ENCODE measurements around the gene PLCD3. TPM values are rescaled to one million over a fixed set of nuclear protein-coding genes. Genes with fewer than 3 reads are reported as not detected.
A peak's percentile ranks its signal among the peaks of the same experiment; 100 is the strongest.

PLCD3 gene
- total and polyA plus RNA-seq, 2 of the 8 experiments (the other 6 are each of a cell fraction or from before 2014, with no cell fraction given): 26.5 to 48.1 TPM

GRCh38 chr17:45146890-45147580 lies 14.7 kb upstream of the PLCD3 start (continued):
- TF ChIP-seq, protein P1, sequence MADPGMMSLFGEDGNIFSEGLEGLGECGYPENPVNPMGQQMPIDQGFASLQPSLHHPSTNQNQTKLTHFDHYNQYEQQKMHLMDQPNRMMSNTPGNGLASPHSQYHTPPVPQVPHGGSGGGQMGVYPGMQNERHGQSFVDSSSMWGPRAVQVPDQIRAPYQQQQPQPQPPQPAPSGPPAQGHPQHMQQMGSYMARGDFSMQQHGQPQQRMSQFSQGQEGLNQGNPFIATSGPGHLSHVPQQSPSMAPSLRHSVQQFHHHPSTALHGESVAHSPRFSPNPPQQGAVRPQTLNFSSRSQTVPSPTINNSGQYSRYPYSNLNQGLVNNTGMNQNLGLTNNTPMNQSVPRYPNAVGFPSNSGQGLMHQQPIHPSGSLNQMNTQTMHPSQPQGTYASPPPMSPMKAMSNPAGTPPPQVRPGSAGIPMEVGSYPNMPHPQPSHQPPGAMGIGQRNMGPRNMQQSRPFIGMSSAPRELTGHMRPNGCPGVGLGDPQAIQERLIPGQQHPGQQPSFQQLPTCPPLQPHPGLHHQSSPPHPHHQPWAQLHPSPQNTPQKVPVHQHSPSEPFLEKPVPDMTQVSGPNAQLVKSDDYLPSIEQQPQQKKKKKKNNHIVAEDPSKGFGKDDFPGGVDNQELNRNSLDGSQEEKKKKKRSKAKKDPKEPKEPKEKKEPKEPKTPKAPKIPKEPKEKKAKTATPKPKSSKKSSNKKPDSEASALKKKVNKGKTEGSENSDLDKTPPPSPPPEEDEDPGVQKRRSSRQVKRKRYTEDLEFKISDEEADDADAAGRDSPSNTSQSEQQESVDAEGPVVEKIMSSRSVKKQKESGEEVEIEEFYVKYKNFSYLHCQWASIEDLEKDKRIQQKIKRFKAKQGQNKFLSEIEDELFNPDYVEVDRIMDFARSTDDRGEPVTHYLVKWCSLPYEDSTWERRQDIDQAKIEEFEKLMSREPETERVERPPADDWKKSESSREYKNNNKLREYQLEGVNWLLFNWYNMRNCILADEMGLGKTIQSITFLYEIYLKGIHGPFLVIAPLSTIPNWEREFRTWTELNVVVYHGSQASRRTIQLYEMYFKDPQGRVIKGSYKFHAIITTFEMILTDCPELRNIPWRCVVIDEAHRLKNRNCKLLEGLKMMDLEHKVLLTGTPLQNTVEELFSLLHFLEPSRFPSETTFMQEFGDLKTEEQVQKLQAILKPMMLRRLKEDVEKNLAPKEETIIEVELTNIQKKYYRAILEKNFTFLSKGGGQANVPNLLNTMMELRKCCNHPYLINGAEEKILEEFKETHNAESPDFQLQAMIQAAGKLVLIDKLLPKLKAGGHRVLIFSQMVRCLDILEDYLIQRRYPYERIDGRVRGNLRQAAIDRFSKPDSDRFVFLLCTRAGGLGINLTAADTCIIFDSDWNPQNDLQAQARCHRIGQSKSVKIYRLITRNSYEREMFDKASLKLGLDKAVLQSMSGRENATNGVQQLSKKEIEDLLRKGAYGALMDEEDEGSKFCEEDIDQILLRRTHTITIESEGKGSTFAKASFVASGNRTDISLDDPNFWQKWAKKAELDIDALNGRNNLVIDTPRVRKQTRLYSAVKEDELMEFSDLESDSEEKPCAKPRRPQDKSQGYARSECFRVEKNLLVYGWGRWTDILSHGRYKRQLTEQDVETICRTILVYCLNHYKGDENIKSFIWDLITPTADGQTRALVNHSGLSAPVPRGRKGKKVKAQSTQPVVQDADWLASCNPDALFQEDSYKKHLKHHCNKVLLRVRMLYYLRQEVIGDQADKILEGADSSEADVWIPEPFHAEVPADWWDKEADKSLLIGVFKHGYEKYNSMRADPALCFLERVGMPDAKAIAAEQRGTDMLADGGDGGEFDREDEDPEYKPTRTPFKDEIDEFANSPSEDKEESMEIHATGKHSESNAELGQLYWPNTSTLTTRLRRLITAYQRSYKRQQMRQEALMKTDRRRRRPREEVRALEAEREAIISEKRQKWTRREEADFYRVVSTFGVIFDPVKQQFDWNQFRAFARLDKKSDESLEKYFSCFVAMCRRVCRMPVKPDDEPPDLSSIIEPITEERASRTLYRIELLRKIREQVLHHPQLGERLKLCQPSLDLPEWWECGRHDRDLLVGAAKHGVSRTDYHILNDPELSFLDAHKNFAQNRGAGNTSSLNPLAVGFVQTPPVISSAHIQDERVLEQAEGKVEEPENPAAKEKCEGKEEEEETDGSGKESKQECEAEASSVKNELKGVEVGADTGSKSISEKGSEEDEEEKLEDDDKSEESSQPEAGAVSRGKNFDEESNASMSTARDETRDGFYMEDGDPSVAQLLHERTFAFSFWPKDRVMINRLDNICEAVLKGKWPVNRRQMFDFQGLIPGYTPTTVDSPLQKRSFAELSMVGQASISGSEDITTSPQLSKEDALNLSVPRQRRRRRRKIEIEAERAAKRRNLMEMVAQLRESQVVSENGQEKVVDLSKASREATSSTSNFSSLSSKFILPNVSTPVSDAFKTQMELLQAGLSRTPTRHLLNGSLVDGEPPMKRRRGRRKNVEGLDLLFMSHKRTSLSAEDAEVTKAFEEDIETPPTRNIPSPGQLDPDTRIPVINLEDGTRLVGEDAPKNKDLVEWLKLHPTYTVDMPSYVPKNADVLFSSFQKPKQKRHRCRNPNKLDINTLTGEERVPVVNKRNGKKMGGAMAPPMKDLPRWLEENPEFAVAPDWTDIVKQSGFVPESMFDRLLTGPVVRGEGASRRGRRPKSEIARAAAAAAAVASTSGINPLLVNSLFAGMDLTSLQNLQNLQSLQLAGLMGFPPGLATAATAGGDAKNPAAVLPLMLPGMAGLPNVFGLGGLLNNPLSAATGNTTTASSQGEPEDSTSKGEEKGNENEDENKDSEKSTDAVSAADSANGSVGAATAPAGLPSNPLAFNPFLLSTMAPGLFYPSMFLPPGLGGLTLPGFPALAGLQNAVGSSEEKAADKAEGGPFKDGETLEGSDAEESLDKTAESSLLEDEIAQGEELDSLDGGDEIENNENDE (IDR thresholded peaks at IDR 0.05; ENCODE audit: insufficient replicate concordance, low read length): no peak
- TF ChIP-seq FOSL1 (IDR thresholded peaks at IDR 0.05; ENCODE audit: insufficient read depth, low read depth, low read length) (no peak), RXRA (IDR thresholded peaks at IDR 0.05; ENCODE audit: insufficient read depth, low read depth, low read length) (no peak), JUN (IDR thresholded peaks at IDR 0.05; ENCODE audit: low read depth, low read length) (no peak), ASH2L (IDR thresholded peaks at IDR 0.05; ENCODE audit: low read length) (no peak), YY1 (IDR thresholded peaks at IDR 0.05; ENCODE audit: low read depth, low read length) (peak; percentile 89), EZH2 (IDR thresholded peaks at IDR 0.05; ENCODE audit: low read depth, low read length, severe bottlenecking) (no peak)
- TF ChIP-seq, protein P2, sequence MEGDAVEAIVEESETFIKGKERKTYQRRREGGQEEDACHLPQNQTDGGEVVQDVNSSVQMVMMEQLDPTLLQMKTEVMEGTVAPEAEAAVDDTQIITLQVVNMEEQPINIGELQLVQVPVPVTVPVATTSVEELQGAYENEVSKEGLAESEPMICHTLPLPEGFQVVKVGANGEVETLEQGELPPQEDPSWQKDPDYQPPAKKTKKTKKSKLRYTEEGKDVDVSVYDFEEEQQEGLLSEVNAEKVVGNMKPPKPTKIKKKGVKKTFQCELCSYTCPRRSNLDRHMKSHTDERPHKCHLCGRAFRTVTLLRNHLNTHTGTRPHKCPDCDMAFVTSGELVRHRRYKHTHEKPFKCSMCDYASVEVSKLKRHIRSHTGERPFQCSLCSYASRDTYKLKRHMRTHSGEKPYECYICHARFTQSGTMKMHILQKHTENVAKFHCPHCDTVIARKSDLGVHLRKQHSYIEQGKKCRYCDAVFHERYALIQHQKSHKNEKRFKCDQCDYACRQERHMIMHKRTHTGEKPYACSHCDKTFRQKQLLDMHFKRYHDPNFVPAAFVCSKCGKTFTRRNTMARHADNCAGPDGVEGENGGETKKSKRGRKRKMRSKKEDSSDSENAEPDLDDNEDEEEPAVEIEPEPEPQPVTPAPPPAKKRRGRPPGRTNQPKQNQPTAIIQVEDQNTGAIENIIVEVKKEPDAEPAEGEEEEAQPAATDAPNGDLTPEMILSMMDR (IDR thresholded peaks at IDR 0.05; ENCODE audit: control extremely low read depth in 1 of 3, insufficient read depth in 1 of 3, low read depth in 1 of 3, low read length in 3 of 3): no peak
